Coronary artery (tissue), 2 donors: ENCODE data around the gene TBL1XR1.

Experiments
- DNase-seq: peaks from one replicate; pipeline ENCODE4 v3.0.0-alpha.2; 2017; ENCODE audit warnings: low spot score
- H3K27ac ChIP-seq, 2 donors: fragments of 200-600 bp; sonication (generic); one replicate each; pipeline ENCODE4 v1.5.1; 2016 to 2019
- H3K4me3 ChIP-seq: fragments of 200-600 bp; sonication (generic); 2 replicates; pipeline ENCODE4 v1.5.1; 2016; ENCODE audit warnings: mild to moderate bottlenecking, moderate library complexity
- CTCF ChIP-seq: fragments of 200-600 bp; sonication (generic); IDR thresholded peaks from one replicate; pipeline ENCODE4 v1.5.1; 2019; ENCODE audit warnings: antibody characterized with exemption

The TBL1XR1 gene

GRCh38 chr3:177062052-177062732 is 135.1 kb downstream of the TBL1XR1 start:
- H3K27ac ChIP-seq = no peak overlapping the region
- no peak overlapping the region for H3K4me3 ChIP-seq
- DNase-seq = no peak
- TF ChIP-seq CTCF = no peak

- H3K27ac ChIP-seq = no peak overlapping the region
- no peak for TF ChIP-seq CTCF
These were observed 135.9 kb downstream of the TBL1XR1 start for GRCh38 chr3:177061369-177061768.

GRCh38 chr3:177060492-177060891 is 136.8 kb downstream of the TBL1XR1 start:
- Histone ChIP-seq H3K4me3 (no peak overlapping the region), H3K27ac (no peak overlapping the region)
- no peak for DNase-seq
- TF ChIP-seq CTCF = no peak

More at GRCh38 chr3:177061369-177061768, 135.9 kb downstream of the TBL1XR1 start:
- no peak for DNase-seq
- no peak overlapping the region for H3K4me3 ChIP-seq

GRCh38 chr3:177058648-177059047 is 138.6 kb downstream of the TBL1XR1 start:
- no peak for DNase-seq
- Histone ChIP-seq H3K27ac (no peak overlapping the region), H3K4me3 (no peak overlapping the region)
- TF ChIP-seq CTCF = no peak

- no peak for DNase-seq
- no peak for TF ChIP-seq CTCF
- Histone ChIP-seq H3K4me3 (no peak overlapping the region), H3K27ac (no peak overlapping the region)
These were observed 139.5 kb downstream of the TBL1XR1 start for GRCh38 chr3:177057768-177058167.

- no peak for TF ChIP-seq CTCF
- no peak overlapping the region for H3K27ac ChIP-seq
- no peak for DNase-seq
- no peak overlapping the region for H3K4me3 ChIP-seq
These were observed 140.4 kb downstream of the TBL1XR1 start for GRCh38 chr3:177056927-177057326.
